ENCODE results near the gene NRXN3. TPM values are rescaled to one million over a fixed set of nuclear protein-coding genes. Genes with fewer than 3 reads are reported as not detected.
A peak's percentile ranks its signal among the peaks of the same experiment; 100 is the strongest.

Gene NRXN3
- total and polyA plus RNA-seq, 2 of the 13 experiments (the other 11 are each of a cell fraction or from before 2014, with no cell fraction given), result 0.03 TPM; not detected in 1

DNA sequence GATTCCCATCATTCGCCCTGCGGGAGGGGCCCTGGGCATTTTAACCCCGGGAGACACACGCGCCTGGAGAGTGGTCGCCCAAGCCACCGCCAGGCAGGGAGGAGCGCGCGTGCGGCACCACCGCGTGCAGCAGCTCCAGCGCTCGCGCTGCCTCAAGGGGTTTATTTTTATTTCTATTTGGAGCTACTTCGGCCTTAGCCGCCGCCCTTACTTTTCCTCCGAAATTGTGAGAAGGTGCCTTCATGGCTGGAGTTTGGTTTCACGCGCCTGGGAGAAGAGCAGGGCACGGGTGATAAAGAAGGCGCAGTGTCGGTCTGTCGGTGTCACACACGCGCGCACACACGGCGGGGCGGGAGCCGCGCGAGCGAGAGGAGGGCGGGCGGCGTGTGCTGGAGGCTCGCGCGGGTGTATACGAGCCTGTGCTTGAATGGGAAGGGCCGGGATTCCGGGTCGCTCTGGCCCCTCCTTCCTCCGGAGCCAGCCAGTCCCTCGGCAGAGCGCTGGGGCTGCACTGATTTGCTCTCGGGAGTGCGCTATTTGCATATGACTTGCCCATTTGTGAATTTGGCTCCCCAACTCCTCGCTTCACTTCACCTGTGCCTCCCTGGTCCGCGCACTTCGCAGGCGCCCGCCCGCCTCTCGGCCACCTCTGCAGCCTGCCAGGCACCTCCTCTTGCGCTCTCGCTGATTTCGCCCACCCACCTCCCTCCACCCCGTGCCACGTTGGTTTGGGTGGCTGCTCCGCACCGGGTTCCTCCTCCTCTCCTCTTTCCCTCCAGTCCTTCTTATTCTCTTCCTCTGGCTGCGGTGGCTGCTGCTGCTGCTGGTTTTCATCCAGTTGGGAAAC, 1108.8 kb downstream of the NRXN3 start:
- H3K36me3 ChIP-seq (replicated peaks in 1 of 2; ENCODE audit: control insufficient read depth in 1 of 2, insufficient read depth in 2 of 2, low read length in 2 of 2), result no peaks in the 10 kb centered on the region
- H3K4me1 ChIP-seq (ENCODE audit: insufficient read depth, low read length), result peaks cover 12% of the 10 kb centered on the region; the same call in 1 of the 2 replicates
- H3K4me2 ChIP-seq (ENCODE audit: low read depth, low read length), result peak overlapping the region; percentile 55
- peak; percentile 27 for DNase-seq (ENCODE audit: low spot score)
- no peak overlapping the region for H2AFZ ChIP-seq (ENCODE audit: low read length)
- peak; percentile 98 for ATAC-seq
- no peak overlapping the region for H3K9ac ChIP-seq (ENCODE audit: insufficient read depth, low read depth, low read length)
- H3K27me3 ChIP-seq (ENCODE audit: control insufficient read depth in 1 of 2, insufficient read depth in 2 of 2, low read length in 2 of 2), result peaks cover 0 to 26% of the 10 kb centered on the region in 2 experiments; a peak in 3 of 5 replicates
- no peak for FAIRE-seq
- POLR2A ChIA-PET, result no interaction called here
- no peak overlapping the region for H3K27ac ChIP-seq (ENCODE audit: extremely low read length, insufficient read depth, low read length)
- CTCF ChIA-PET (ENCODE audit: low intra/inter-chr PET ratio, low total read pairs), result no interaction called here
- no peaks in the 10 kb centered on the region for H4K20me1 ChIP-seq (ENCODE audit: insufficient read depth, low read length)
- no peaks in the 10 kb centered on the region; the same call in 1 of the 2 replicates for H3K9me3 ChIP-seq (ENCODE audit: low read length)
- in situ Hi-C loops (cut with HindIII; ENCODE audit: extremely low pct_ligation_motif_present, low pct_unique_long_range_greater_than_20kb), result no loop called here
- intact Hi-C loops (cut with micrococcal nuclease; ENCODE audit: unreplicated experiment), result no loop called here
- 4% methylated on average over 28 of the region's 67 CpGs for WGBS (ENCODE audit: low lambda C conversion rate)
- BruUV-seq (replicated peaks), result no TSS peak
- peak overlapping the region; percentile 4 to 60 (median 19); a peak in 4 of 6 replicates for H3K4me3 ChIP-seq (replicated peaks in 1 of 3; ENCODE audit: insufficient read depth in 1 of 3, low read depth in 2 of 3, low read length in 3 of 3)
- no peaks in the 10 kb centered on the region for H3K79me2 ChIP-seq (ENCODE audit: insufficient read depth, low read length)
- peak; percentile 54; the same call in 1 of the 2 replicates for TF ChIP-seq SNAPC4 (CRISPR knock-in tag; IDR thresholded peaks at IDR 0.05)
- 0 out of 2 replicates have a peak, but pooled peaks have one; percentile 3 for TF ChIP-seq YEATS4 (CRISPR knock-in tag; IDR thresholded peaks at IDR 0.05; ENCODE audit: borderline replicate concordance)
- TF ChIP-seq SMARCE1 (IDR thresholded peaks at IDR 0.05; ENCODE audit: borderline replicate concordance), result no peak
- peak; percentile 56 for TF ChIP-seq HNRNPLL (IDR thresholded peaks at IDR 0.05; ENCODE audit: low read depth, low read length, poor library complexity, severe bottlenecking)
- TF ChIP-seq RORA (CRISPR knock-in tag; IDR thresholded peaks at IDR 0.05), result no peak
- 0 out of 2 replicates have a peak, but pooled peaks have one; percentile 13 for TF ChIP-seq PHF8 (CRISPR knock-in tag; IDR thresholded peaks at IDR 0.05)

Data from HepG2 (cell line).